Left lung (tissue), 10 donors: ENCODE measurements around the gene PTPRN2. TPM values are rescaled to one million over a fixed set of nuclear protein-coding genes. Genes with fewer than 3 reads are reported as not detected.

Experiments
- ATAC-seq: fragments of 200-7000 bp; cut with Tn5 transposase; one replicate; pipeline ENCODE4 v1.9.1; 2020; ENCODE audit warnings: moderate library complexity
- DNase-seq, 4 donors: peaks; one replicate each; pipeline ENCODE4 v3.0.0-alpha.2; 2013 to 2020
- H3K27ac ChIP-seq, 2 donors: fragments of 200-600 bp; sonication (generic) in 1 of 2; one replicate each; pipeline versions ENCODE4 v1.5.0 to v1.8.0; 2020 to 2021
- H3K27me3 ChIP-seq, 2 donors: fragments of 200-600 bp; sonication (generic) in 1 of 2; one replicate each; pipeline versions ENCODE4 v1.5.0 to v1.8.0; 2020 to 2021
- H3K36me3 ChIP-seq, 2 donors: fragments of 200-600 bp; sonication (generic) in 1 of 2; one replicate each; pipeline versions ENCODE4 v1.5.0 to v1.8.0; 2020 to 2021
- H3K4me1 ChIP-seq, 2 donors: fragments of 200-600 bp; one replicate each; pipeline ENCODE4 v1.8.0; 2021
- H3K4me3 ChIP-seq, 2 donors: fragments of 200-600 bp; sonication (generic) in 1 of 2; one replicate each; pipeline versions ENCODE4 v1.5.0 to v1.8.0; 2020 to 2021; ENCODE audit warnings: mild to moderate bottlenecking in 1 of 2
- H3K9me3 ChIP-seq, 2 donors: fragments of 200-600 bp; sonication (generic) in 1 of 2; one replicate each; pipeline versions ENCODE4 v1.5.0 to v1.8.0; 2020 to 2021
- intact Hi-C, 2 donors: fragments of 100-400 bp; cut with DNase I; formaldehyde crosslinking; loops; one replicate each; pipeline versions ENCODE4 v1.11.2 to v1.14.2; 2022
- polyA plus RNA-seq, 6 donors: library from polyadenylated mRNA; unstranded; fragments of 120-200 nt; gene quantifications; one replicate each; pipeline ENCODE4 v1.2.1, GENCODE V29; 2013; ENCODE audit not compliant: insufficient read length in 6 of 6
- total RNA-seq, 2 donors: library from RNA; stranded (reverse); fragmentation: NEBNext Ultra II Directional; extraction: Animal tissue kit (Norgen Biotek cat#: 25700); gene quantifications; one replicate each; pipeline ENCODE4 v1.2.1, GENCODE V29; 2021
- TF ChIP-seq, protein P1 (sequence below), 2 donors: fragments of 200-600 bp; sonication (generic) in 1 of 2; IDR thresholded peaks; one replicate each; pipeline versions ENCODE4 v1.5.0 to v1.8.0; 2021; ENCODE audit warnings: antibody characterized with exemption in 2 of 2
- donor health status: DM: no; HTN: yes; CAD: no.
- donor health status: DM: no; HTN: no; CAD: no.

The PTPRN2 gene
- total and polyA plus RNA-seq, 8 donors: 4.0 to 7.8 (median 6.8) TPM

DNA sequence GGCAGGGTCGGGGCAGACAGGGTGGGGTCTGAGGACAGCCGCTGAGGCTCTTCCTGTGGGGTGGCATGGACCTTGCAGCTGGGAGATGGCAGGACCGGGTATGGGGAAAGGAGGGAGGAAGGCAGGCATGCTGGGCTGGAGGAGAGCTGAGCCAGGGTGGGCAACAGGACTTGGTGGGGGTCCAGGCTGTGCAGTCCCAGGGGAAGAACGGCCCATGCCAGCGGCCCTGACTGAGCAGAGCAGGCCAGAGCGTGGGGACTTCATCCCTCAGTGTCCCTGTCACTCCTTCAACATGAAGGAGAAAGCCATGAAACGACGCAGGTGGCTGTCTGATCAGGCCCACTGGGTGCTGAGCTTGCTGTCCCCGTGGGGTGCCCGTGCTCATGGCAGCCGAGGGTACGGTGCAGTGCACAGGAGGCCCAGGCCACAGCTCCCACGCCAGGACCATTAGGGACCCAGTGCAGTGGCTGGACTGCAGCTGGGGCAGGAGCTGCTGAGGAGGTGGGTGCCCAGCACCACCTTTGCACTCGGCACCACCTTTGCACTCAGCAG is 519.6 kb downstream of the PTPRN2 start:
- peaks cover 0 to 2% of the 10 kb centered on the region in 2 donors for H3K9me3 ChIP-seq
- H3K27ac ChIP-seq: no peak overlapping the region
- TF ChIP-seq, protein P1, sequence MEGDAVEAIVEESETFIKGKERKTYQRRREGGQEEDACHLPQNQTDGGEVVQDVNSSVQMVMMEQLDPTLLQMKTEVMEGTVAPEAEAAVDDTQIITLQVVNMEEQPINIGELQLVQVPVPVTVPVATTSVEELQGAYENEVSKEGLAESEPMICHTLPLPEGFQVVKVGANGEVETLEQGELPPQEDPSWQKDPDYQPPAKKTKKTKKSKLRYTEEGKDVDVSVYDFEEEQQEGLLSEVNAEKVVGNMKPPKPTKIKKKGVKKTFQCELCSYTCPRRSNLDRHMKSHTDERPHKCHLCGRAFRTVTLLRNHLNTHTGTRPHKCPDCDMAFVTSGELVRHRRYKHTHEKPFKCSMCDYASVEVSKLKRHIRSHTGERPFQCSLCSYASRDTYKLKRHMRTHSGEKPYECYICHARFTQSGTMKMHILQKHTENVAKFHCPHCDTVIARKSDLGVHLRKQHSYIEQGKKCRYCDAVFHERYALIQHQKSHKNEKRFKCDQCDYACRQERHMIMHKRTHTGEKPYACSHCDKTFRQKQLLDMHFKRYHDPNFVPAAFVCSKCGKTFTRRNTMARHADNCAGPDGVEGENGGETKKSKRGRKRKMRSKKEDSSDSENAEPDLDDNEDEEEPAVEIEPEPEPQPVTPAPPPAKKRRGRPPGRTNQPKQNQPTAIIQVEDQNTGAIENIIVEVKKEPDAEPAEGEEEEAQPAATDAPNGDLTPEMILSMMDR (IDR thresholded peaks at IDR 0.05): no peak
- ATAC-seq: no peak
- H3K27me3 ChIP-seq: no peaks in the 10 kb centered on the region
- H3K4me3 ChIP-seq: no peak overlapping the region
- H3K4me1 ChIP-seq: no peaks in the 10 kb centered on the region
- H3K36me3 ChIP-seq: no peaks in the 10 kb centered on the region
- intact Hi-C loops: no loop called here
- DNase-seq: peak in 2 of 4 donors; percentile 24 to 71

DNA sequence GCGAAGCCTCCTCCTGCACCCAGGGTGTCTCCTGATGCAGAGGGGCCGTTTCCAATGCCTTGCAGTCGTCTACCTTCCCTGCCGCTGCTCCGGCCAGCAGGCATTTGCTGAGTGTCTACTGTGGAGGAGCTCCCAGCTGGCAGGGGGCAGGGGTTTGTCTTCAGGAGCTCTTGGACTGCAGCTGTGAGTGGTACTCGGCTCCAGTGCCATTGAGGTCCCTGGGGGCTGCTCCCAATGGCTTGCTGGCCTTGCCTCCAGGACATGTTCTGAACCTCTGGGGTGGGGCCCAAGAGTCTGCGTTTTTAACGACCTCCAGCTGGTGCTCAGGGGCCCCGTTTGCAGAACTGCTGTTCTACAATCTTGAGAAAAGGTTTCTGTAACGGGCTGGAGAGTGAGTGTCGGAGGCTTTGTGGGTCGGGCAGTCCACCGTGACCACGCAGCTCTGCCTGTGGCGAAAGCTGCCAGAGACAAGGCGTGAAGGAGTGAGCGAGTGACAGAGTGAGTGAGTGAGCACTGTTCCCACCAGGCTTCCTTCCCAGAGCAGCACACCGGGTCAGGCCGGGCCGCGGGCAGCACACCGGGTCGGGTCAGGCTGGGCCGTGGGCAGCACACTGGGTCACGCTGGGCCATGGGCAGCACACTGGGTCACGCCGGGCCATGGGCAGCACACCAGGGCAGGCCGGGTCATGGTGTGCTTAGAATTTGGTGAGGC is 520.2 kb downstream of the PTPRN2 start:
- Histone ChIP-seq H3K4me1 (no peaks in the 10 kb centered on the region), H3K27me3 (no peaks in the 10 kb centered on the region), H3K36me3 (no peaks in the 10 kb centered on the region), H3K9me3 (peaks cover 0 to 9% of the 10 kb centered on the region in 2 donors), H3K4me3 (no peak overlapping the region), H3K27ac (no peak overlapping the region)
- intact Hi-C loops: no loop called here
- ATAC-seq (no peak), DNase-seq (peak in 2 of 4 donors; percentile 17 to 29)
- TF ChIP-seq, protein P1 (IDR thresholded peaks at IDR 0.05): no peak

DNA sequence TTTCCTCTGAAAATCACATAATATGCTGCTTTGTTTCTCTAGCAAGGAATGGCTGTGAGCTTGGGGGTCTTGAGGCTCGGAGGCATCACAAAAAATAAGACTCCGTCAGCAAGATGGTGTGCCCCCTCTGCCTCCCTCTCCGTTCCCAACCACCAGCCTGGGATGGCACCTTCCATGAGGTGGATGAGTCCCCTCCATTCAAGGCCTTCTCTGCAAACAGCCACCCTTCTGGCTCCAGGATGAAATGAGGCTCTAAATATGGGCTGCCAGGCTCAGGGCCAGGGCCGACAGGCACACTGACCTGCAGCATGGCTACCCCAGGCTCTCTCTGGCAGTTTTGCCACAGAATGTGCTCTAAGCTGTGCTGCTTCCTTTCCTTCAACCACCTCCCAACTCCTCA is 521.5 kb downstream of the PTPRN2 start:
- Histone ChIP-seq H3K4me3 (no peak overlapping the region), H3K9me3 (peaks cover 0 to 17% of the 10 kb centered on the region in 2 donors), H3K27me3 (no peaks in the 10 kb centered on the region), H3K36me3 (no peaks in the 10 kb centered on the region), H3K4me1 (no peaks in the 10 kb centered on the region), H3K27ac (no peak overlapping the region)
- DNase-seq (peak in 1 of 4 donors; percentile 18), ATAC-seq (no peak)
- TF ChIP-seq, protein P1 (IDR thresholded peaks at IDR 0.05): no peak
- intact Hi-C loops: no loop called here

DNA sequence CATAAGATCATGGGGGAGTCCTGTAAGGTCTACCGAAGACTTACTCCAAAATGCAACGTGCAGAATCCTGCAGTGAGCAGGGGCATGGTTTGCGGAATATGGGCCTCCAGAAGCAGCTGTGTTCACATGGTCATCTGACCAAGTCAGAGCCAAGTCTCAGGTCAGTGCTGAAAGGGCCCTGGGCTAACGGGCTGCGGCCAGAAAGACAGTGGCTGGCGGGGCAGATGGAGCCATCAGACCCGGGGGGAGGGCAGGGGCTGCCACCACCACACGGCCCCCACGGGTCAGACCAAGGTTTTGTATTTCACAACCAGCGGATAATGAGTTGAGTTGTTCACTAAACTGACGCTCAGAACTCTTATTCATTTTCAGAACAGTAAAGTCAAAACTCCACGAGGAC is 522.3 kb downstream of the PTPRN2 start:
- intact Hi-C loops: no loop called here

DNA sequence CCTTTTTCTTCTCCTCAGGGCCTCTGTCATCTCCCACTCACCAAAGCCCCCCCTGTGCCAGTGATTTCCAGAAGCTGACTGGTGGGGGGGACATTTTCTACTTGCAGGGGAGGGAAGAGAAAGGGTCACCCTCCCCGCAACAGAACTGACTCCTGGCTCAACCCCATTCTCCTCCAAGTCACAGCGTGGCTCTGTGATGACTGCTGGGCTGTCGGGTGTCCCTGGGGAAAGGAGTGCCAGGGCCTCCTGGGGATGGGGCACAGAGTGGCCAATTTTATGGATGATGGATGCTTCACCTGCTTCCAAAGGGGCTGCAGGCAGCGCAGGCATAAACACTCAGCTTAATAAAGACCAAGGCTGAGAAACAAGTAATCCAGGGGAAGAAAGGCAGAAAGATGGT is 523.0 kb downstream of the PTPRN2 start:
- Histone ChIP-seq H3K4me1 (no peaks in the 10 kb centered on the region), H3K36me3 (no peaks in the 10 kb centered on the region), H3K9me3 (peaks cover 0 to 24% of the 10 kb centered on the region in 2 donors), H3K4me3 (no peak overlapping the region), H3K27me3 (no peaks in the 10 kb centered on the region), H3K27ac (no peak overlapping the region)
- ATAC-seq (no peak), DNase-seq (peak in 1 of 4 donors; percentile 12)
- intact Hi-C loops: no loop called here
- TF ChIP-seq, protein P1 (IDR thresholded peaks at IDR 0.05): no peak

More for the DNA sequence above, 522.3 kb downstream of the PTPRN2 start:
- no peak overlapping the region for H3K27ac ChIP-seq
- peaks cover 0 to 23% of the 10 kb centered on the region in 2 donors for H3K9me3 ChIP-seq
- no peaks in the 10 kb centered on the region for H3K27me3 ChIP-seq
- DNase-seq (peak in 1 of 4 donors; percentile 68), ATAC-seq (no peak)
- H3K4me3 ChIP-seq: no peak overlapping the region
- H3K4me1 ChIP-seq: no peaks in the 10 kb centered on the region
- H3K36me3 ChIP-seq: no peaks in the 10 kb centered on the region
- TF ChIP-seq, protein P1 (IDR thresholded peaks at IDR 0.05): no peak
